ENCODE data around the gene ABCA5. TPM values are rescaled to one million over a fixed set of nuclear protein-coding genes. Genes with fewer than 3 reads are reported as not detected.

Gene ABCA5
- total and polyA plus RNA-seq, 7 donors: 8.7 to 81.5 (median 54.9) TPM

- peak in 1 of 4 donors; percentile 44 for ATAC-seq
Observed at GRCh38 chr17:69325518-69326376, 1.2 kb downstream of the ABCA5 start.

DNA sequence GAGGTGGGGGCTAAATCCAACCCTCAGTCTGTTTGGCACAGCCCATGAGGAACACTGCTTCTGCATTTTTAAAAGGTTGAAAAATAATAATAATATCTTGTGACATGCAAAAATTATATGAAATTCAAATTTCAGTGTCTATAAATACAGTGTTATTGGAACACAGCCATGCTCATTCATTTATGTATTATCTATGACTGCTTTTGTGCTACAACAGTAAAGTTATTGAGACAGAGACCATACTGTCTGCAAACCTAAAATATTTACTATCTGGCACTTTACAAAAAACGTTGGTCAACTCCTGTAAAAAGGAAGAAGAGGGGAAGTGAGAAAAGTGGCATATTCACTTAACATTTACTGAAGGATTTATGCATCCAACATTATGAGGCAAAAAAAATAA is 3.1 kb downstream of the ABCA5 start:
- H3K4me1 ChIP-seq: peaks cover 42% of the 10 kb centered on the region
- TF ChIP-seq, protein P1, sequence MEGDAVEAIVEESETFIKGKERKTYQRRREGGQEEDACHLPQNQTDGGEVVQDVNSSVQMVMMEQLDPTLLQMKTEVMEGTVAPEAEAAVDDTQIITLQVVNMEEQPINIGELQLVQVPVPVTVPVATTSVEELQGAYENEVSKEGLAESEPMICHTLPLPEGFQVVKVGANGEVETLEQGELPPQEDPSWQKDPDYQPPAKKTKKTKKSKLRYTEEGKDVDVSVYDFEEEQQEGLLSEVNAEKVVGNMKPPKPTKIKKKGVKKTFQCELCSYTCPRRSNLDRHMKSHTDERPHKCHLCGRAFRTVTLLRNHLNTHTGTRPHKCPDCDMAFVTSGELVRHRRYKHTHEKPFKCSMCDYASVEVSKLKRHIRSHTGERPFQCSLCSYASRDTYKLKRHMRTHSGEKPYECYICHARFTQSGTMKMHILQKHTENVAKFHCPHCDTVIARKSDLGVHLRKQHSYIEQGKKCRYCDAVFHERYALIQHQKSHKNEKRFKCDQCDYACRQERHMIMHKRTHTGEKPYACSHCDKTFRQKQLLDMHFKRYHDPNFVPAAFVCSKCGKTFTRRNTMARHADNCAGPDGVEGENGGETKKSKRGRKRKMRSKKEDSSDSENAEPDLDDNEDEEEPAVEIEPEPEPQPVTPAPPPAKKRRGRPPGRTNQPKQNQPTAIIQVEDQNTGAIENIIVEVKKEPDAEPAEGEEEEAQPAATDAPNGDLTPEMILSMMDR (IDR thresholded peaks at IDR 0.05): no peak
- no peaks in the 10 kb centered on the region for H3K9me3 ChIP-seq
- peak overlapping the region; percentile 90 for H3K4me3 ChIP-seq
- DNase-seq (no peak), ATAC-seq (no peak)
- no peak overlapping the region for H3K27ac ChIP-seq
- intact Hi-C loops (cut with DNase I): loop anchor here in 1 of 2 donors (10.0 kb wide), 2 partner anchors 391 to 851 kb away; no protein-coding TSS in a partner anchor
- H3K27me3 ChIP-seq (ENCODE audit: insufficient read depth in 3 of 3, low read length in 2 of 3): no peaks in the 10 kb centered on the region
- peaks cover 3 to 11% of the 10 kb centered on the region in 2 donors for H3K36me3 ChIP-seq (ENCODE audit: insufficient read depth in 1 of 2, low read depth in 1 of 2)
- 58 to 75% (median 66%) methylated on average over 1 of the region's 1 CpG for whole genome bisulfite sequencing, 3 donors

More at GRCh38 chr17:69325518-69326376, 1.2 kb downstream of the ABCA5 start:
- Histone ChIP-seq H3K4me1 (peaks cover 37% of the 10 kb centered on the region), H3K27me3 (ENCODE audit: insufficient read depth in 3 of 3, low read length in 2 of 3) (no peaks in the 10 kb centered on the region), H3K4me3 (peak overlapping the region; percentile 90), H3K9me3 (no peaks in the 10 kb centered on the region), H3K27ac (peak overlapping the region; percentile 97), H3K36me3 (ENCODE audit: insufficient read depth in 1 of 2, low read depth in 1 of 2) (peaks cover 3 to 9% of the 10 kb centered on the region in 2 donors)
- WGBS, 3 donors: 23 to 38% (median 27%) methylated on average over 15 of the region's 15 CpGs
- intact Hi-C loops (cut with DNase I): loop anchor here (5.0 to 10.0 kb wide), 3 partner anchors 197 to 849 kb away; no protein-coding TSS in a partner anchor
- DNase-seq: no peak
- TF ChIP-seq, protein P1 (IDR thresholded peaks at IDR 0.05): no peak

- no peak for DNase-seq
- ATAC-seq: no peak
- Histone ChIP-seq H3K27me3 (ENCODE audit: insufficient read depth in 3 of 3, low read length in 2 of 3) (no peaks in the 10 kb centered on the region), H3K4me1 (peaks cover 50% of the 10 kb centered on the region), H3K36me3 (ENCODE audit: insufficient read depth in 1 of 2, low read depth in 1 of 2) (peaks cover 3 to 11% of the 10 kb centered on the region in 2 donors), H3K4me3 (no peak overlapping the region), H3K27ac (no peak overlapping the region), H3K9me3 (no peaks in the 10 kb centered on the region)
- WGBS, 3 donors: 92 to 98% (median 96%) methylated on average over 4 of the region's 4 CpGs
- TF ChIP-seq, protein P1 (IDR thresholded peaks at IDR 0.05): no peak
- intact Hi-C loops (cut with DNase I): loop anchor here in 1 of 2 donors (10.0 kb wide), 2 partner anchors 394 to 854 kb away; no protein-coding TSS in a partner anchor
Observed at GRCh38 chr17:69320908-69321238, 6.1 kb downstream of the ABCA5 start.

- DNase-seq (no peak), ATAC-seq (no peak)
- Histone ChIP-seq H3K9me3 (no peaks in the 10 kb centered on the region), H3K4me3 (no peak overlapping the region), H3K36me3 (ENCODE audit: insufficient read depth in 1 of 2, low read depth in 1 of 2) (peaks cover 3 to 11% of the 10 kb centered on the region in 2 donors), H3K4me1 (peaks cover 50% of the 10 kb centered on the region), H3K27me3 (ENCODE audit: insufficient read depth in 3 of 3, low read length in 2 of 3) (no peaks in the 10 kb centered on the region), H3K27ac (no peak overlapping the region)
- intact Hi-C loops (cut with DNase I): loop anchor here in 1 of 2 donors (10.0 kb wide), 2 partner anchors 394 to 854 kb away; no protein-coding TSS in a partner anchor
- whole genome bisulfite sequencing, 3 donors: 54 to 62% (median 58%) methylated on average over 5 of the region's 5 CpGs
- TF ChIP-seq, protein P1 (IDR thresholded peaks at IDR 0.05): no peak
Observed at GRCh38 chr17:69320210-69320907, 6.6 kb downstream of the ABCA5 start.
